Psoas muscle (tissue), 8 donors: Measurements from ENCODE around the gene ANXA4. TPM values are rescaled to one million over a fixed set of nuclear protein-coding genes. Genes with fewer than 3 reads are reported as not detected.
A peak's percentile ranks its signal among the peaks of the same experiment; 100 is the strongest.

Experiments
- ATAC-seq, 4 donors: fragments of 200-7000 bp; cut with Tn5 transposase; one replicate each; pipeline ENCODE4 v1.9.1; 2020; ENCODE audit warnings: moderate library complexity in 3 of 4, mild to moderate bottlenecking in 2 of 4
- DNase-seq, 2 donors: peaks; one replicate each; pipeline ENCODE4 v3.0.0-alpha.2; 2020
- H3K27ac ChIP-seq: fragments of 200-600 bp; one replicate; pipeline ENCODE4 v1.8.0; 2022
- H3K27me3 ChIP-seq, 3 donors: fragments of 200-600 bp in 1 of 3; one replicate each; pipeline versions ENCODE4 v1.6.1 to v1.8.0; 2013 to 2022; ENCODE audit warnings: low read length in 2 of 3, mild to moderate bottlenecking in 2 of 3, moderate library complexity in 1 of 3; ENCODE audit not compliant: insufficient read depth in 3 of 3
- H3K36me3 ChIP-seq, 2 donors: fragments of 200-600 bp in 1 of 2; one replicate each; pipeline versions ENCODE4 v1.6.1 to v1.8.0; 2013 to 2022; ENCODE audit warnings: low read depth in 1 of 2, mild to moderate bottlenecking in 1 of 2, moderate library complexity in 1 of 2; ENCODE audit not compliant: insufficient read depth in 1 of 2
- H3K4me1 ChIP-seq: fragments of 200-600 bp; one replicate; pipeline ENCODE4 v1.8.0; 2022
- H3K4me3 ChIP-seq: fragments of 200-600 bp; one replicate; pipeline ENCODE4 v1.8.0; 2022; ENCODE audit warnings: mild to moderate bottlenecking
- H3K9me3 ChIP-seq: fragments of 200-600 bp; one replicate; pipeline ENCODE4 v1.8.0; 2022
- CTCF ChIP-seq: fragments of 200-600 bp; IDR thresholded peaks from one replicate; pipeline ENCODE4 v1.8.0; 2022; ENCODE audit warnings: antibody characterized with exemption
- whole genome bisulfite sequencing, 3 donors: extraction: QIAGEN DNeasy Blood & Tissue Kit; methylation state at CpG; one replicate each; pipeline versions ENCODE4 v1.1.6 to v1.1.7; 2013; 5-methylcytosine and 5-hydroxymethylcytosine counted together
- intact Hi-C, 2 donors: fragments of 100-400 bp; cut with DNase I; formaldehyde crosslinking; loops; one replicate each; pipeline versions ENCODE4 v1.11.0 to v1.14.2; 2022
- polyA plus RNA-seq, 3 donors: library from polyadenylated mRNA; stranded (reverse); fragments of 200-250 nt; gene quantifications; one replicate each; pipeline ENCODE4 v1.2.3, GENCODE V29; 2013
- total RNA-seq, 4 donors: library from RNA; stranded (reverse); fragmentation: NEBNext Ultra II Directional in 2 of 4; extraction: Animal tissue kit (Norgen Biotek cat#: 25700) in 2 of 4; gene quantifications; one replicate each; pipeline versions ENCODE4 v1.2.1 to v1.2.4, GENCODE V29; 2021 to 2023
- donor health status: healthy with polysubstance abuse.
- donor health status: DM: no; HTN: no; CAD: no; lungs with moderate emphysema.
- donor health status: Bipolar disorder and iron deficiency.
- donor health status: healthy.
- donor health status: DM: yes; HTN: yes; CAD: no.
- donor health status: DM: no; HTN: no; CAD: no.
- donor health status: DM: no; HTN: no; CAD: no.
- donor health status: DM: yes; HTN: yes; CAD: no.

ANXA4 gene
- total and polyA plus RNA-seq, 7 donors: 13.2 to 29.0 (median 19.4) TPM

DNA sequence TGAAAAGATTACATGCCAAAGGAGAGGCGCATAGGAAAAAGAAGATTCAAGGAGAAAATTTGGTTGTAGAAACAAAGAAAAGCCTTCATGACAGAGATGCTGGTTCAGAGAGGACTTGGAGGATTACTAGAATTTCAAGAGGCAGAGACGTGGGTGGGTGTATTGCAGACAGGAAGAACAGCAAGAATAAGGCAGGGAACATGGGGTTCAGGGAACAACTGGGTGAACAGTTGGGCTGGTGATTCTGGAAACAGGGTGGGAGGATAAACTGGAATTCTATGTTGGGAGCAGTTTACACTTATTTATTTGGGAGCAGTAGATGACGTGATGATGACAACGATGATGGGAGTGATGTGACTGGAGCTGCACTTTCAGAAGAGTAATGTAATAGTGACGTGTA lies 69.1 kb downstream of the ANXA4 start:
- WGBS, 3 donors: 85 to 88% (median 86%) methylated on average over 5 of the region's 5 CpGs
- no peak for DNase-seq
- peaks cover 10 to 67% of the 10 kb centered on the region in 2 donors for H3K36me3 ChIP-seq
- TF ChIP-seq CTCF: no peak
- no peak overlapping the region for H3K4me3 ChIP-seq
- H3K27ac ChIP-seq: no peak overlapping the region
- H3K9me3 ChIP-seq: no peaks in the 10 kb centered on the region
- no peaks in the 10 kb centered on the region for H3K27me3 ChIP-seq
- intact Hi-C loops: loop anchor here (5.0 to 10.0 kb wide), 2 partner anchors 69 to 256 kb away; partner anchors contain the start of gene ANXA4 (in 1 of the 2)
- H3K4me1 ChIP-seq: no peaks in the 10 kb centered on the region
- ATAC-seq: no peak

GRCh38 chr2:69811591-69811990 lies 69.7 kb downstream of the ANXA4 start:
- DNase-seq (no peak), ATAC-seq (no peak)
- Histone ChIP-seq H3K27ac (no peak overlapping the region), H3K4me3 (no peak overlapping the region), H3K36me3 (peaks cover 7 to 61% of the 10 kb centered on the region in 2 donors), H3K27me3 (no peaks in the 10 kb centered on the region), H3K4me1 (no peaks in the 10 kb centered on the region), H3K9me3 (no peaks in the 10 kb centered on the region)
- 76 to 79% (median 79%) methylated on average over 3 of the region's 3 CpGs for WGBS, 3 donors
- TF ChIP-seq CTCF: no peak
- intact Hi-C loops: loop anchor here (5.0 to 10.0 kb wide), 2 partner anchors 69 to 257 kb away; partner anchors contain the start of gene ANXA4 (in 1 of the 2)

DNA sequence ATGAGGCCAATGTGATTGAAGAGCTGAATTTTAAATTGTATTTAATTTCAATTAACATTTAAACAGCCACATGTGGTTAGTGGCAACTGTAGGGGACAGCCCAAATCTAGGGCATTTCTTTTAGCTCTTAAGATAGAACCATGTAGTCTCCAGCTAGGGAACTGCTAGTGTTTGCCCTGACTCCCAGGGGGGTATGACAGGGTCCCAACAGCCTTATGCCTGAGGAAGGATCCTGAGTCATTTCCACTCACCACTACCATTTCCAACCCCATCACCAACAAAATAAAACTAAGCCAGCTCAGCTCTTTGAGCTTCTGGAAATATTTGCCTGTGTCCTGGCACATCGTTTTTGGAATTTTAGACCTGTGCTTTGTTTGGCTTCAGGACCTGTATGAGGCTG lies 73.8 kb downstream of the ANXA4 start:
- H3K4me1 ChIP-seq: no peaks in the 10 kb centered on the region
- no peak overlapping the region for H3K27ac ChIP-seq
- no peaks in the 10 kb centered on the region for H3K9me3 ChIP-seq
- ATAC-seq: no peak
- no peak overlapping the region for H3K4me3 ChIP-seq
- H3K36me3 ChIP-seq: peaks cover 7 to 50% of the 10 kb centered on the region in 2 donors
- DNase-seq: no peak
- H3K27me3 ChIP-seq: no peaks in the 10 kb centered on the region
- 44 to 76% (median 54%) methylated on average over 1 of the region's 1 CpG for WGBS, 3 donors
- no peak for TF ChIP-seq CTCF
- intact Hi-C loops: loop anchor here (2.0 to 10.0 kb wide), 2 partner anchors 91 to 261 kb away; no protein-coding TSS in a partner anchor

- intact Hi-C loops: loop anchor here (1.0 to 10.0 kb wide), 3 partner anchors 92 to 262 kb away; no protein-coding TSS in a partner anchor
- Histone ChIP-seq H3K27me3 (no peaks in the 10 kb centered on the region), H3K4me3 (no peak overlapping the region), H3K27ac (no peak overlapping the region), H3K9me3 (no peaks in the 10 kb centered on the region), H3K4me1 (no peaks in the 10 kb centered on the region), H3K36me3 (peaks cover 7 to 50% of the 10 kb centered on the region in 2 donors)
- TF ChIP-seq CTCF: peak; percentile 96
- ATAC-seq: peak in 3 of 4 donors; percentile 74 to 90 (median 81)
- DNase-seq: peak in 1 of 2 donors; percentile 44
- WGBS, 3 donors: 19 to 24% (median 22%) methylated on average over 3 of the region's 3 CpGs
Observed at GRCh38 chr2:69816923-69817542, 75.1 kb downstream of the ANXA4 start.
